Glutamatergic neuron (in vitro differentiated cells): ENCODE results near the gene JAG1. TPM values are rescaled to one million over a fixed set of nuclear protein-coding genes. Genes with fewer than 3 reads are reported as not detected.

Experiments
- microRNA-seq: library from miRNA; unstranded; fragments of <30 nt; microRNA quantifications from one replicate; pipeline ENCODE4, GENCODE V29; 2020; ENCODE audit not compliant: unreplicated experiment
- total RNA-seq: library from RNA; stranded (reverse); fragmentation: NEBNext Ultra II Directional; extraction: Animal tissue kit (Norgen Biotek cat#: 25700); gene quantifications from one replicate; pipeline ENCODE4 v1.2.1, GENCODE V29; 2021; ENCODE audit not compliant: unreplicated experiment

JAG1 gene
- total RNA-seq, 1 donor from 2014 or later = 11.4 TPM

Small RNA genes within 50 kb of the gene (microRNA-seq; reads per million reads assigned to microRNA genes)
- 0.41 reads per million for gene MIR6870

Other genes with a start within 250 kb of the JAG1 start
- gene MKKS, start 239.8 kb downstream of the JAG1 start, total RNA-seq = 15.1 TPM
- gene SLX4IP, start 238.7 kb downstream of the JAG1 start, total RNA-seq = 7.9 TPM